GM21360 (cell line): ENCODE results near the gene SOX30.
"Not testable (repeated sequence)": the region's sequence is repeated elsewhere in the genome, so short reads cannot be mapped to it uniquely, and the experiment has no call there.

Experiments used
- ATAC-seq: cut with Tn5 transposase; IDR thresholded peaks from one replicate; pipeline ENCODE4 v1.9.1; 2021; ENCODE audit warnings: mild to moderate bottlenecking, moderate library complexity; ENCODE audit not compliant: unreplicated experiment

Gene SOX30

GRCh38 chr5:157652377-157652692 lies at the start of gene SOX30:
SOX30 (minus strand) TSS chr5:157652438; CDS start chr5:157652078, 360 bp downstream.
- no peak for ATAC-seq

- not testable (repeated sequence) for ATAC-seq
Measured at GRCh38 chr5:157698674-157699073, 46.4 kb upstream of the SOX30 start.

GRCh38 chr5:157696154-157696553 lies 43.9 kb upstream of the SOX30 start:
- not testable (repeated sequence) for ATAC-seq

GRCh38 chr5:157693816-157694215 lies 41.6 kb upstream of the SOX30 start:
- ATAC-seq: not testable (repeated sequence)

GRCh38 chr5:157690690-157691433 lies 38.6 kb upstream of the SOX30 start:
- ATAC-seq: no peak

- no peak for ATAC-seq
Measured at GRCh38 chr5:157689942-157690689, 37.9 kb upstream of the SOX30 start.

- ATAC-seq: no peak
Measured at GRCh38 chr5:157687198-157687554, 34.9 kb upstream of the SOX30 start.

GRCh38 chr5:157686276-157687197 lies 34.3 kb upstream of the SOX30 start:
- ATAC-seq: not testable (repeated sequence)

GRCh38 chr5:157682257-157682656 lies 30.0 kb upstream of the SOX30 start:
- no peak for ATAC-seq

- no peak for ATAC-seq
Measured at GRCh38 chr5:157681048-157681447, 28.8 kb upstream of the SOX30 start.

GRCh38 chr5:157680239-157680638 lies 28.0 kb upstream of the SOX30 start:
- no peak for ATAC-seq

GRCh38 chr5:157679801-157680200 lies 27.6 kb upstream of the SOX30 start:
- ATAC-seq: no peak

- ATAC-seq: no peak
Measured at GRCh38 chr5:157677931-157678330, 25.7 kb upstream of the SOX30 start.

GRCh38 chr5:157674351-157674750 lies 22.1 kb upstream of the SOX30 start:
- ATAC-seq: not testable (repeated sequence)

GRCh38 chr5:157672976-157673375 lies 20.7 kb upstream of the SOX30 start:
- ATAC-seq: no peak

- ATAC-seq: no peak
Measured at GRCh38 chr5:157671592-157672330, 19.5 kb upstream of the SOX30 start.

- ATAC-seq: no peak
Measured at GRCh38 chr5:157670662-157671591, 18.7 kb upstream of the SOX30 start, which contains the start of gene C5orf52. C5orf52 (plus strand) TSS chr5:157671533; CDS start chr5:157671615, 82 bp downstream.

GRCh38 chr5:157669701-157670097 lies 17.5 kb upstream of the SOX30 start:
- no peak for ATAC-seq

GRCh38 chr5:157668356-157668755 lies 16.1 kb upstream of the SOX30 start:
- no peak for ATAC-seq
